Body of pancreas (tissue), 4 donors: ENCODE data around the gene MKS1.

Source experiments
- POLR2A ChIP-seq, 3 donors: fragments of 450-650 bp; IDR thresholded peaks; one replicate each; pipeline ENCODE4 v1.6.1; 2016; ENCODE audit warnings: antibody characterized with exemption in 3 of 3, mild to moderate bottlenecking in 2 of 3
- TF ChIP-seq, protein P1 (sequence below), 7 experiments: fragments of 450-650 bp in 4 of 7; fragments of 200-600 bp in 3 of 7; sonication (generic) in 3 of 7; IDR thresholded peaks; one replicate each; pipeline ENCODE4 v1.5.1; 2016 to 2019; ENCODE audit warnings: antibody characterized with exemption in 7 of 7

- TF ChIP-seq POLR2A (IDR thresholded peaks at IDR 0.05) = no peak
- TF ChIP-seq, protein P1, sequence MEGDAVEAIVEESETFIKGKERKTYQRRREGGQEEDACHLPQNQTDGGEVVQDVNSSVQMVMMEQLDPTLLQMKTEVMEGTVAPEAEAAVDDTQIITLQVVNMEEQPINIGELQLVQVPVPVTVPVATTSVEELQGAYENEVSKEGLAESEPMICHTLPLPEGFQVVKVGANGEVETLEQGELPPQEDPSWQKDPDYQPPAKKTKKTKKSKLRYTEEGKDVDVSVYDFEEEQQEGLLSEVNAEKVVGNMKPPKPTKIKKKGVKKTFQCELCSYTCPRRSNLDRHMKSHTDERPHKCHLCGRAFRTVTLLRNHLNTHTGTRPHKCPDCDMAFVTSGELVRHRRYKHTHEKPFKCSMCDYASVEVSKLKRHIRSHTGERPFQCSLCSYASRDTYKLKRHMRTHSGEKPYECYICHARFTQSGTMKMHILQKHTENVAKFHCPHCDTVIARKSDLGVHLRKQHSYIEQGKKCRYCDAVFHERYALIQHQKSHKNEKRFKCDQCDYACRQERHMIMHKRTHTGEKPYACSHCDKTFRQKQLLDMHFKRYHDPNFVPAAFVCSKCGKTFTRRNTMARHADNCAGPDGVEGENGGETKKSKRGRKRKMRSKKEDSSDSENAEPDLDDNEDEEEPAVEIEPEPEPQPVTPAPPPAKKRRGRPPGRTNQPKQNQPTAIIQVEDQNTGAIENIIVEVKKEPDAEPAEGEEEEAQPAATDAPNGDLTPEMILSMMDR (IDR thresholded peaks at IDR 0.05) = no peak
These were observed 14.5 kb upstream of the MKS1 start for GRCh38 chr17:58233543-58233942.
